ENCODE data around the gene DNAAF2. TPM values are rescaled to one million over a fixed set of nuclear protein-coding genes. Genes with fewer than 3 reads are reported as not detected.

DNAAF2 gene
- total RNA-seq, 6 donors from 2014 or later, result 6.1 to 17.6 (median 9.6) TPM

DNA sequence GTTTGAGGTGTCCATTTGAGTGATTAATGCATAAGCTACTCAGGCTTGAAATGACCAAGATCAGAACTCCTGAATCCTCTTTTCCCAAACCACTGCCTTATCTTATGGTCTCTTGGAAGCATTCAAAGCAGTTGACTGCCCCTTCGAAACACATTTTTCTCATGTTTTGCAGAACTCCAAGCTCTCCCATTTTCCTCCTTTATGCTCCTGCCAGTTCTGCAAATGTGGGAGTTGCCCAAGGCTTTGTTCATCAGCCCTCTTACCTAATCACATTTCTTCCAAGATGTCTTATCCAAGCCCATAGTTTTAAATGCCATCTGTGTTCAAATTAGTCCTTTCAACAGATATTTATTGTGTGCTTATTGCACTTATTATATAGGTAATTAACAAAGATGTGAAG lies 1.8 kb upstream of the DNAAF2 start:
- TF ChIP-seq POLR2A (IDR thresholded peaks at IDR 0.05), result no peak
- no peak for TF ChIP-seq POLR2AphosphoS5 (IDR thresholded peaks at IDR 0.05)
- no peak for TF ChIP-seq EP300 (IDR thresholded peaks at IDR 0.05)
- TF ChIP-seq, protein P1, sequence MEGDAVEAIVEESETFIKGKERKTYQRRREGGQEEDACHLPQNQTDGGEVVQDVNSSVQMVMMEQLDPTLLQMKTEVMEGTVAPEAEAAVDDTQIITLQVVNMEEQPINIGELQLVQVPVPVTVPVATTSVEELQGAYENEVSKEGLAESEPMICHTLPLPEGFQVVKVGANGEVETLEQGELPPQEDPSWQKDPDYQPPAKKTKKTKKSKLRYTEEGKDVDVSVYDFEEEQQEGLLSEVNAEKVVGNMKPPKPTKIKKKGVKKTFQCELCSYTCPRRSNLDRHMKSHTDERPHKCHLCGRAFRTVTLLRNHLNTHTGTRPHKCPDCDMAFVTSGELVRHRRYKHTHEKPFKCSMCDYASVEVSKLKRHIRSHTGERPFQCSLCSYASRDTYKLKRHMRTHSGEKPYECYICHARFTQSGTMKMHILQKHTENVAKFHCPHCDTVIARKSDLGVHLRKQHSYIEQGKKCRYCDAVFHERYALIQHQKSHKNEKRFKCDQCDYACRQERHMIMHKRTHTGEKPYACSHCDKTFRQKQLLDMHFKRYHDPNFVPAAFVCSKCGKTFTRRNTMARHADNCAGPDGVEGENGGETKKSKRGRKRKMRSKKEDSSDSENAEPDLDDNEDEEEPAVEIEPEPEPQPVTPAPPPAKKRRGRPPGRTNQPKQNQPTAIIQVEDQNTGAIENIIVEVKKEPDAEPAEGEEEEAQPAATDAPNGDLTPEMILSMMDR (IDR thresholded peaks at IDR 0.05), result no peak
- Histone ChIP-seq H3K27ac (no peak overlapping the region), H3K36me3 (peaks cover 0 to 6% (median 0%) of the 10 kb centered on the region in 4 donors), H3K27me3 (no peaks in the 10 kb centered on the region), H3K4me3 (no peak overlapping the region), H3K4me1 (peaks cover 15 to 50% (median 22%) of the 10 kb centered on the region in 4 donors), H3K9me3 (no peaks in the 10 kb centered on the region)
- DNase-seq (no peak), ATAC-seq (ENCODE audit: low FRiP score in 2 of 2) (no peak)
- 96 to 100% methylated on average over 1 of the region's 1 CpG for WGBS, 2 donors

DNA sequence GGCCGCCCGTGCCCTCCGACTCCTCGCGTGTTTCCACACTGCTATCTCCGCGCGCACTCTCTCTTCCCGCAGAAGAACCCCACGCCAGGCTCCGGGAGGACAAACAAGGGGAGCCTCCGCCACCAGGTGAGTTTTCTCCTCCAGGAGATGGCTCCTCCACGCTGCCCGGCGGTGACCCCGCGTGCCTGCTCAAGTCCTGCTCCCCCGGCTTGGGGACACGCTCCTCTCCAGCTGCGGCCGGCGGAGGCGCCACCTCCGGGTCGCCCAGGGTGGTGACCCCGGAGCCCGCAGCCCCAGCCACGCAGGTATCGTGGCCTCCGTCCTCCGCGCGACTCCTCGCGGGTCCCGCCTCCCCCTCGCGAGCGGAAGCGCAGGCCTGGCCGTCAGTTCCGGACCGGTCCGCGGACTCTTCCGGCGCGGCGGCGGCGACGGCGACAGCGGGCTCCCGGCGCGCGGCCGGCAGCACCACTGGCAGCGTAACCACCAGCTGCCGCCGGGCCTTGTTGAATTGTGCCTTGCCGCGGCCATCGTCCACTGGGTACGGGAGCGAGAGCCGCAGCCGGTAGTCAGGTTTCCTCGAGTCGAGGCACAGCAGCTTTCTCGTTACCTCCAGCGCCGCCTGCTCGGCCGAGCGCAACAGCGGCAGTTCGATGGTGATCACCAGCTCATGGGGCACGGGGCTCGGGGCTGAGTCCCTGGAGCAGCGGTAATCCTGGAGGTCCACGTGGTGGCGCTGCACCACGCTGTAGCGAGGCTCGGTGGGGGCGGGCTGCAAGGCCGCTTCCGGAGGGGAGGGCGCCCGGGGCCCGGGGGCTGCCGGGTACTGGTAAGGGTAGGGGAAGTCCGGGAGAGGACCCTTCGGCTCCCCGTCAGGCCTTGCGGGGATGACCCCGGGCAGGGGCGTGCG lies 1.2 kb downstream of the DNAAF2 start:
- Histone ChIP-seq H3K27me3 (no peaks in the 10 kb centered on the region), H3K4me1 (peaks cover 21 to 48% (median 24%) of the 10 kb centered on the region in 4 donors), H3K4me3 (peak overlapping the region; percentile 80 to 94 (median 88)), H3K36me3 (peaks cover 0 to 6% (median 0%) of the 10 kb centered on the region in 4 donors), H3K27ac (peak overlapping the region; percentile 87 to 98 (median 94)), H3K9me3 (no peaks in the 10 kb centered on the region)
- TF ChIP-seq POLR2A (IDR thresholded peaks at IDR 0.05) (peak in 3 of 4 donors; percentile 62 to 92 (median 91)), EP300 (IDR thresholded peaks at IDR 0.05) (no peak), POLR2AphosphoS5 (IDR thresholded peaks at IDR 0.05) (peak; percentile 72)
- TF ChIP-seq, protein P1 (IDR thresholded peaks at IDR 0.05), result peak; percentile 72 to 96 (median 88)
- DNase-seq (peak; percentile 97 to 98), ATAC-seq (ENCODE audit: low FRiP score in 2 of 2) (peak; percentile 97 to 98)
- WGBS, 2 donors, result 0 to 1% methylated on average over 13 to 44 of the region's 101 CpGs

DNA sequence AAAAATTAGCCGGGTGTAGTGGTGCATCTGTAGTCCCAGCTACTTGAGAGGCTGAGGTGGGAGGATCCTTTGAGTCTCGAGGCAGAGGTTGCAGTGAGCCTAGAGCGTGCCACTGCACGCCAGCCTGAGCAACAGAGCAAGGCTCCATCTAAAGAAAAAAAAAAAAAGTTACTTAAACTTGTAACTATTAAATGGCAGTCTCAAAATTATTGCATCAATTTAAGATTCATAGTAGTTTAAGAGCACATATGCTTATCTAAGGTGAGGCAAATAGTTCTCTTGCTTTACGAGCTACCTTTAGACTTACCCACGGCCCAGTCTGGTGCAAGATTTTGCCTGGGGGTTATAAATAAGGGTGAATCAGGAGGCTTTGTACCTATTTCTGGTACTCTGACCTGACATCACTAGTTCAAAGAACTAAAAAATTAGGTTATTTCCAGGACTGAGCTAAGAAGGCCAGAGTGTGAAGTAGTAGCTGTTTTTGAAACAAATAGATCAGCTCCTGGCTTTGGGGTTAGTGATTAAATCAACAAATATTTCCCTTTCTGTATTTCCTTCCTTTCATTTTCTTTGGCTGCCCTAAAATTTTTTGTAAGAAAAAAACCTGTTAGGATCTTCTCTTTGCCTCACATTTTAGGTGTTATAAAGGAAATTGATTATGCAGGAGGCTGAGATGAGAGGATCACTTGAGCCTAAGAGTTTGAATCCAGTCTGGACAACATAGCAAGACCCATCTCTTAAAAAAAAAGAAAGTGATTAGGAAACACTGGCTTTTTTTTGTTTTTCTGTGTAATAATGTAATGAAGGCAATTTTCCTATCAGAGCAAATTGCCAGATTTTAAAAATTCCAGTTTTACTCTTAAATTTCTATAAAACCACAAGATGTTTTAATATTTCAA lies 10.9 kb downstream of the DNAAF2 start:
- H3K4me3 ChIP-seq, result no peak overlapping the region
- 78 to 80% methylated on average over 6 of the region's 6 CpGs for WGBS, 2 donors

DNA sequence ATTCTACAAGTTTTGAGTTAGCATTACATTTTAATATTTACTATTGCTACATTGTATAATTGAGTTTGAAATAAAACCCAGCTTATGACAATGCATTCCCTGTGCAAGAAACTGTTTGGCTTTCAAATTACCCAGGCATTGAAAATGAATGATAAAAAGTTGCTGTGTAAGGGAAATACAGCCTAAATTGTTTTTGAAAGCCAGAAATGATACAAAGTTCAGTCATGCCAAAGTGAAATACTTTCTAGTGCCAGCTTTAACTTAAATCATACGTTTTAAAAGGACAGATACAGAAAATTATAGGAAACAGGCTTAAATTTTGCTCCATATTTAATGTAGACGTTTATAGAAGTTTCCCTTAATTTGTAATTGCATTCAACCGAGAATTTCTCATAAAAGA lies 11.7 kb downstream of the DNAAF2 start:
- Histone ChIP-seq H3K4me1 (peaks cover 36 to 44% (median 39%) of the 10 kb centered on the region in 4 donors), H3K27ac (no peak overlapping the region), H3K27me3 (no peaks in the 10 kb centered on the region), H3K9me3 (no peaks in the 10 kb centered on the region), H3K36me3 (peaks cover under 1 to 22% (median 4%) of the 10 kb centered on the region in 4 donors), H3K4me3 (peak overlapping the region in 1 of 4 donors; percentile 98)
- no peak for ATAC-seq (ENCODE audit: low FRiP score in 2 of 2)
- 64 to 72% methylated on average over 3 of the region's 3 CpGs for whole genome bisulfite sequencing, 2 donors
- TF ChIP-seq POLR2A (IDR thresholded peaks at IDR 0.05) (no peak), POLR2AphosphoS5 (IDR thresholded peaks at IDR 0.05) (no peak), EP300 (IDR thresholded peaks at IDR 0.05) (no peak)
- TF ChIP-seq, protein P1 (IDR thresholded peaks at IDR 0.05), result no peak
- no peak for DNase-seq

More for the DNA sequence above, 10.9 kb downstream of the DNAAF2 start:
- Histone ChIP-seq H3K36me3 (peaks cover 0 to 17% (median 0%) of the 10 kb centered on the region in 4 donors), H3K27ac (peak overlapping the region in 1 of 4 donors; percentile 31), H3K9me3 (no peaks in the 10 kb centered on the region), H3K27me3 (no peaks in the 10 kb centered on the region), H3K4me1 (peaks cover 32 to 36% (median 33%) of the 10 kb centered on the region in 4 donors)
- TF ChIP-seq POLR2AphosphoS5 (IDR thresholded peaks at IDR 0.05) (no peak), POLR2A (IDR thresholded peaks at IDR 0.05) (no peak), EP300 (IDR thresholded peaks at IDR 0.05) (no peak)
- TF ChIP-seq, protein P1 (IDR thresholded peaks at IDR 0.05), result no peak
- no peak for ATAC-seq (ENCODE audit: low FRiP score in 2 of 2)
- DNase-seq, result no peak

Measured in upper lobe of left lung (tissue), 6 donors.